Epithelial cell of proximal tubule (primary cell): ENCODE results near the gene SIGLEC5. TPM values are rescaled to one million over a fixed set of nuclear protein-coding genes. Genes with fewer than 3 reads are reported as not detected.
A peak's percentile ranks its signal among the peaks of the same experiment; 100 is the strongest.

ENCODE experiments used
- DNase-seq: peaks from one replicate; pipeline ENCODE4 v3.0.0-alpha.2; 2011; ENCODE audit warnings: low read depth
- H3K4me3 ChIP-seq: 2 replicates; pipeline ENCODE4 v1.5.1; 2011; ENCODE audit warnings: low read depth, mild to moderate bottlenecking, low read length
- CTCF ChIP-seq: conservative IDR thresholded peaks from 2 replicates; pipeline ENCODE4 v1.5.1; 2012; ENCODE audit warnings: low read depth, mild to moderate bottlenecking, low read length
- total RNA-seq: library from RNA; depleted of rRNA; stranded (reverse); fragments of >200 nt; gene quantifications from 2 replicates; pipeline ENCODE4 v1.2.3, GENCODE V29; 2015

The SIGLEC5 gene
- total RNA-seq, 1 donor from 2014 or later: not detected

- TF ChIP-seq CTCF: peak; percentile 71
- no peak for DNase-seq
- no peak overlapping the region for H3K4me3 ChIP-seq
These were observed 22.2 kb downstream of the SIGLEC5 start for GRCh38 chr19:51607920-51608562.

GRCh38 chr19:51607077-51607476, 23.1 kb downstream of the SIGLEC5 start:
- DNase-seq: no peak
- no peak overlapping the region for H3K4me3 ChIP-seq
- no peak for TF ChIP-seq CTCF

- H3K4me3 ChIP-seq: no peak overlapping the region
- DNase-seq: no peak
- TF ChIP-seq CTCF: no peak
These were observed 27.9 kb downstream of the SIGLEC5 start for GRCh38 chr19:51602189-51602854.

GRCh38 chr19:51600940-51601580, 29.1 kb downstream of the SIGLEC5 start:
- no peak for TF ChIP-seq CTCF

GRCh38 chr19:51599084-51599483, 31.1 kb downstream of the SIGLEC5 start:
- no peak overlapping the region for H3K4me3 ChIP-seq
- no peak for DNase-seq
- no peak for TF ChIP-seq CTCF

More at GRCh38 chr19:51600940-51601580, 29.1 kb downstream of the SIGLEC5 start:
- H3K4me3 ChIP-seq: no peak overlapping the region
- no peak for DNase-seq

- TF ChIP-seq CTCF: no peak
- no peak for DNase-seq
- no peak overlapping the region for H3K4me3 ChIP-seq
These were observed 31.9 kb downstream of the SIGLEC5 start for GRCh38 chr19:51598159-51598915.
